HG03060 (cell line): ENCODE data around the gene CHRNA4.

Experiments
- ATAC-seq: cut with Tn5 transposase; IDR thresholded peaks from one replicate; pipeline ENCODE4 v1.9.1; 2021; ENCODE audit warnings: low read depth, moderate number of reproducible peaks; ENCODE audit not compliant: unreplicated experiment

The CHRNA4 gene

DNA sequence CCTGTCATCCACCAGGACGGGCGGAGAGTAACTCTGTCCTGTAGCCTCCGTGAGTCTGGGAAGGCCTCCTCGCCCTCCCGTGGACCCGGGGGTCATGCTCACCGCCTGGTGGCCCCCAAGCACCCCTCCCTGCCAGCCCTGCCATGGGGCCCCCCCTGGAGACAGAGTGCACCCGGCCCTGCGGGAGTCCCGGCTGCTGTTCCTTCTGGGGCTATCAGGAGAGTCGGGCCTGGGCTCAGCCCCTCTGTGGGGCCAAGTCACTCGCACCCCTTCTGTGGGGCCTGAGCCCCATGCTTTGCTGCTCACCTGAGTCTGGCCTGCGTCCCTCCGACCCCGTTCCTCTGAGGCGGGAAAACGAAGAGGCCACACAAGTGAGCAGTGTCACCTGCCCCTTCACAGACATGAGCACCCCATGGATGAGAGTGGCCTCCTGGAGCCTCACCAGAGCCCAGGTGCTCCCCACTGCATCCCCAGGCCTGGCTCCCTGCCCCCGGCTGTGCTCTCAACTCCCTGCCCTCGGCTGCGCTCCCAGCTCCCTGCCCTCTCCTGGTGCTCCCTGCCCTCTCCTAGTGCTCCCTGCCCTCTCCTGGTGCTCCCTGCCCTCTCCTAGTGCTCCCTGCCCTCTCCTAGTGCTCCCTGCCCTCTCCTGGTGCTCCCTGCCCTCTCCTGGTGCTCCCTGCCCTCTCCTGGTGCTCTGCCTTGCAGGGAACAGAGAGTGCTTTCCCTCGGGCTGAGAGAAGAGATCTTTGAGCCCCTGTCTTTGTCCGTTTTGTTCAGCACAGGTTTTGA, 4.6 kb upstream of the CHRNA4 start:
- ATAC-seq, result no peak

DNA sequence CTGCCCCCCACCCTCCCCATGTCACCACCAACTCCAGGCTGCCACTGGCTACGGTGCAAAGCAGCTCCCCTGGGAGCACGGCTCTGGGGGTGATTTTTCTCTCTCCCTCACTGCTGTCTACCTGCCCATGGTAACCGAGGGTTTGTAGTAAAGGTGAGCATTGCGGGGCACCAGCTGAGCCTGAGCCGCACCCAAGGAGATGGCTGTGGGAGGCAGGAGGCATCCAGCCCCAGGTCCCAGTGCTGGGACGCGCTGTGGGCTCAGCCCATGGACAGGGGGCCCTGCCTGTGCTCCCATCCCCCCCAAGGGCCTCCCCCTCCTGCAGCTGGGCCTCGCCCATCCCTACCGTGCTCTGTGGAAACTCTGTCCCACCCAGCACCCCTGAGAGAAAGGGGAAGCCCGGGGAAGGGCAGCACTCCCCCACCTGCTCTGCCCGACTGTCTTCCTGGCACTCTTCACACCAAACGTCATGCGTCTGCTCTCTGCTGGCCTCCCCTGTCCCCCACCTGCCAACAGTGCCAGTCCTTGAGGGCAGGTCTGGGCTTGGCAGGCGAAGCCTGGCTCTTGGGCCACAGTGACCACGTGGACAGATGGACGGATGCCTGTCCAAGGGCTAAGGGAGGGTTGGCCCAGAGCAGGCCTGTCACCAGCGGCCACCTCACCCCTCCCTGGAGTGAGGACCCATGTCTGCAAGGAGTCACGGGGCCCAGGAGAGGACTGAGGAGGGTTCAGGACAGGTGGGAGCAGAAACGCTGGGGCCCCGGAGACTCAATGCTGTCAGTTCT, 3.8 kb upstream of the CHRNA4 start:
- no peak for ATAC-seq

DNA sequence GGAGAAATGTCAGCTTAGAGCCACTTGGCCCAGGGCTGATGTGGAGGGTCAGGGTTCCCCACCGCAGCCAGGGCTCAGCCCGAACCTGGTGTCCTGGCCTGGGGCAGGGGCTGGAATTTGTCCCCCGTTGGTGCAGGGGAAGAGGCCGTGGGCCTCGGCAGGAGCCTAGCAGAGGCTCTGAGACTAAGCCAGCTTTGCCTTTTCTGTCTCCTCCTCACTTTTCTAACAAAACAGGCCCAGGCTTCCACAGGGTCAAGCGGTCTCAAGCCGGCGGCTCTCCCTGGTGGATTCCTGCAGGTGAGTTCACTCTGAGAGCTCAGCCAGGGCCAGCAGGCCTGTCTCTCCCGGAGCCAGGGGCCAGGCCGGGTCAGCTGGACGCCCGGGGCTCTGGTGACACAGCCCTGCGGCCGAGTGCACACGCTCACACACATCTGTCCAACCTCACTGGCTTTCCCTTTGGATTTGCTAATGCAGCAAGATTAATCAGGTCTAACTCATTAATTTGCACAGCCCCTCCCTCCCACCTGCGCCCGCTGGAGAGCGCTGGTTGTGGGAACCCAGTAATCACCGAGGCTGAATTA, 2.9 kb upstream of the CHRNA4 start:
- no peak for ATAC-seq

- no peak for ATAC-seq
Observed at GRCh38 chr20:63363013-63363957, 2.1 kb upstream of the CHRNA4 start.

DNA sequence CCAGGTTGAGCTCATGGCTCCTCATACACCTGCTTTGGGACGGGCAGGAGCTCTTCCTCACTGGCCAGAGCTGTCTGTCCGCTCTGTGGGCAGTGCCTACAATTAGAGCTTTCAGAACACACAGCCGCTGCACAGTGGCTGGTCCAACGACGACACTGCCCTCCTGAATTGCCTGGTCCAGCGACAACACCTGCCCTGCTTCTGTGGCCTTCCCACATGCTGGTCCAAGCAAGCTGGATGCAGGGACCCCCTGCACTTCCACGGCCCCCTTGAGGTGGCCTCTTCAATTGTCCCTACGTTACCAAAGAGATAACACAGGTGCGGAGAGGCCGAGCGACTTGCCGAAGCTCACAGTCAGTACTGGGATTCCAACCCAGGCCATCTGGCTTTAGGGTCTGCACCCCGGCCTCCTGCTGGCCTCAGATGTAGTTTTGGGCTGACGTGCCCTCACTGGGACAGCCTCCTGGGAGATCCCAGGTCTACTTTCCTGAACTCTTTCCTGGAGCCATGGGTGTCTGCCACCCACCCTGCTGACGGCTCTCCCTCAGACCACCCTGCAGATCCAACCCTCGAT, 1.4 kb upstream of the CHRNA4 start:
- ATAC-seq, result no peak

GRCh38 chr20:63361519-63362435, 628 bp upstream of the CHRNA4 start:
- no peak for ATAC-seq

GRCh38 chr20:63359937-63360849, 956 bp downstream of the CHRNA4 start:
- no peak for ATAC-seq

DNA sequence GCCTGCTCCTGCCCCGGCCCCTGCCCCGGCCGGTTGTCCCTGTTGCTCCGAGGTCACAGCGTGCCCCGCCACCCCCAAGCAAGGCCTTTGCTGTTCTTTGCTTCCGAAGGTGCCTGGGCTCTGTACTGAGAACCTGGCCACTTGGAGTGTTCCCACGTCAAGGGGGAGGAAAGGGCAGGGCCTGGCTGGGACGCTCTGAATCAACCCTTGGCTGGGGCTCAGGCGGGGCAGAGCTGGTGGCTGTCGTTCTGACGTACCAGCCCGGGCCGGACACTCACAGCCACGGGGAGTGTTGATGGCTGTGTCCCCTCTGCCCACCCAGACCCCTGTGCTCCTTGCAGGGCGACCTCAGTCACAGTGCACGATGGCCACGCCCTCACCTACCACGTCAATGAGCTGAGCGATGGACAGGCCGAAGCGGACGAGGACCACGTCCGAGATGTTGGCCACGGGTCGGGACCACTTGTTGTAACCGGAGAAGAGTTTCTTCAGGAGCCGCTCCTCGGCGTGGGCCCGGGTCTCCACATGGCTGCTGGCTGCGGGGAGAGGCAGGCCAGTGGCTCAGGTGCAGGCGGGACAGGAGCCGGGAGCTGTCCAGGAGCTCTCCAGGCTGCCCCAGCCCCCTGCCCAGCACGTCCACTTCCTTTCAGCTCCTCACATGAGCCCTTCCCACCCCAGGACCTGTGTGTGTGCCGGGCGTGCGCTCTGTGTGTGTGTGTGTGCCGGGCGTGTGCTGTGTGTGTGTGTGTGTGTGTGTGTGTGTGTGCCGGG, 1.8 kb downstream of the CHRNA4 start:
- ATAC-seq, result no peak

- no peak for ATAC-seq
Observed at GRCh38 chr20:63357921-63358905, 2.9 kb downstream of the CHRNA4 start.

- no peak for ATAC-seq
Observed at GRCh38 chr20:63356931-63357879, 3.9 kb downstream of the CHRNA4 start.

- ATAC-seq, result no peak
Observed at GRCh38 chr20:63356511-63356910, 4.6 kb downstream of the CHRNA4 start.

- no peak for ATAC-seq
Observed at GRCh38 chr20:63355781-63356295, 5.3 kb downstream of the CHRNA4 start.

DNA sequence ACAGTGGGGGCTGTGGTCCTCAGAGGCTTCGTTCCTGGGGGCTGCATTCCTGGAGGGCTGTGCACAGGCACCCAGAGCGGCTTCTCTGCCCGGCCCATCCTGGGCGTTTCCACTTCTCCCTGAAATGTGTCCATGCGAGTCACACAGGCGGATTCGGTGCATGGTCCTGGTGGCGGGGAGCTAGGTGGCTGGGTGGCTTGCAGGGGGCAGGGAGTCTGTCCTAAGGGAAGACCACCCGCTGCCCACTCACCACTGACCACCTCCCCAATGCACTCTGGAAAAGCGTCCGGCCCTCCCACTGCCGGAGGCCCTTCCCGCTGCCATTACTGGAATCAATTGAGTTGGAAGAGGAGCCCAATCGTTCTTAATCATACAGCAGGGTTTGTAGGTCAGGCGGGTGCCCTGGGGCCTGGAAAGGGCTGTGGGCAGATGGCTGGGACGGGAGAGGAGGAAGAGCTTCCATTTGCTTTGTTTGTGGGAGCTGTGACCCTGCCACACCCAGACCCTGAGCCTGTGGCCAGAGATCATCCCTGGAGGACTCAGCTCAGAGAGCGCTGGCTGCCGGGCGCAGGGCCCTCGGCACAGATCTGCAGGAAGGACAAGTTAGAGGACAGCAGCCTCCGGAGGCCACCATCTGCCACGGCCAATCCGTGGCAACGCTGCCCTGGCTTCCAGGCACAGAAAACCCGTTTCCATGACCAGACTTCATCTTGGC, 6.4 kb downstream of the CHRNA4 start:
- ATAC-seq, result no peak

DNA sequence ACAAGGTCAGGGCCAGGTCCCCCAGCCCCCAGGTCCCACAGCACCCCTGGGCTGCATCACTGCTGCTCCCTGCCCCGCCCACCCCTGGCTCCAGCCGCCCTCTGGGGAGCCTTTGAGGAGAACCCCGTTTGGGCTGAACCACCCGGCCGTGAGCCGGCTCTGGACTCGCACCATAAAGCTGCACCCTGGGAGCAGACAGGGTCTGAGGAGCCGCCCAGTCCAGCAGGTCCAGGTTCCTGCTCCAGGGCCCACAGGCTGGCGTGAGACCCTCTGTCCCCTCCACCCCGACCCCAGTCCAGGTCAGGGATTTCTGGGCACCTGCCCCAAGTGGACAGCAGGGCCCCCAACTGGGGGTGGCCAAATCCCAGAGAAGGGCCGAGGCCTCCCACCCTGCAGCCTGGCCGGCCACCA, 8.3 kb downstream of the CHRNA4 start:
- no peak for ATAC-seq
